ENCODE measurements around the gene ADAM33.

DNA sequence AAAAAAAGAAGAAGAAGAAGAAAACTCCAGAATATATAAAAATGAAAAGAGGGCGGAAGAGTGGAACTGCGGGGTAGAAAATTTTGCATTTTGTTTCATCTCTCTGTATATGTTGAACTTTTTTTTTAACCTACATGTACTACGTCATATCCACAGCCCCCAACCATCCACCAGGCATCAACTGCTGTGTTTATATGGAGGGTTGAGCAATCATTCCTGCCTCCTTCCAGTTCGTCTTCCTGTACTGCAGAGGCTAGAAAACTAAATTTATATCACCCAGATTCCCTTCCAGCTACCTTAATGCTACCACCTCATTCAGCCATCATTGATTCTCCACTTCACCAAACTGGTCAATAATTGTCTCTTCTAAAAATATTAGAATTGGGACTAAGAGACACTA lies 40.1 kb upstream of the ADAM33 start:
- TF ChIP-seq, protein P1, sequence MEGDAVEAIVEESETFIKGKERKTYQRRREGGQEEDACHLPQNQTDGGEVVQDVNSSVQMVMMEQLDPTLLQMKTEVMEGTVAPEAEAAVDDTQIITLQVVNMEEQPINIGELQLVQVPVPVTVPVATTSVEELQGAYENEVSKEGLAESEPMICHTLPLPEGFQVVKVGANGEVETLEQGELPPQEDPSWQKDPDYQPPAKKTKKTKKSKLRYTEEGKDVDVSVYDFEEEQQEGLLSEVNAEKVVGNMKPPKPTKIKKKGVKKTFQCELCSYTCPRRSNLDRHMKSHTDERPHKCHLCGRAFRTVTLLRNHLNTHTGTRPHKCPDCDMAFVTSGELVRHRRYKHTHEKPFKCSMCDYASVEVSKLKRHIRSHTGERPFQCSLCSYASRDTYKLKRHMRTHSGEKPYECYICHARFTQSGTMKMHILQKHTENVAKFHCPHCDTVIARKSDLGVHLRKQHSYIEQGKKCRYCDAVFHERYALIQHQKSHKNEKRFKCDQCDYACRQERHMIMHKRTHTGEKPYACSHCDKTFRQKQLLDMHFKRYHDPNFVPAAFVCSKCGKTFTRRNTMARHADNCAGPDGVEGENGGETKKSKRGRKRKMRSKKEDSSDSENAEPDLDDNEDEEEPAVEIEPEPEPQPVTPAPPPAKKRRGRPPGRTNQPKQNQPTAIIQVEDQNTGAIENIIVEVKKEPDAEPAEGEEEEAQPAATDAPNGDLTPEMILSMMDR (conservative IDR thresholded peaks at IDR 0.05; ENCODE audit: low read depth in 2 of 2) = no peak
- TF ChIP-seq EZH2phosphoT487 (IDR thresholded peaks at IDR 0.05; ENCODE audit: unreplicated experiment) = no peak
- TF ChIP-seq POLR2AphosphoS5 (IDR thresholded peaks at IDR 0.05; ENCODE audit: low read depth) = no peak
- TF ChIP-seq, protein P2, sequence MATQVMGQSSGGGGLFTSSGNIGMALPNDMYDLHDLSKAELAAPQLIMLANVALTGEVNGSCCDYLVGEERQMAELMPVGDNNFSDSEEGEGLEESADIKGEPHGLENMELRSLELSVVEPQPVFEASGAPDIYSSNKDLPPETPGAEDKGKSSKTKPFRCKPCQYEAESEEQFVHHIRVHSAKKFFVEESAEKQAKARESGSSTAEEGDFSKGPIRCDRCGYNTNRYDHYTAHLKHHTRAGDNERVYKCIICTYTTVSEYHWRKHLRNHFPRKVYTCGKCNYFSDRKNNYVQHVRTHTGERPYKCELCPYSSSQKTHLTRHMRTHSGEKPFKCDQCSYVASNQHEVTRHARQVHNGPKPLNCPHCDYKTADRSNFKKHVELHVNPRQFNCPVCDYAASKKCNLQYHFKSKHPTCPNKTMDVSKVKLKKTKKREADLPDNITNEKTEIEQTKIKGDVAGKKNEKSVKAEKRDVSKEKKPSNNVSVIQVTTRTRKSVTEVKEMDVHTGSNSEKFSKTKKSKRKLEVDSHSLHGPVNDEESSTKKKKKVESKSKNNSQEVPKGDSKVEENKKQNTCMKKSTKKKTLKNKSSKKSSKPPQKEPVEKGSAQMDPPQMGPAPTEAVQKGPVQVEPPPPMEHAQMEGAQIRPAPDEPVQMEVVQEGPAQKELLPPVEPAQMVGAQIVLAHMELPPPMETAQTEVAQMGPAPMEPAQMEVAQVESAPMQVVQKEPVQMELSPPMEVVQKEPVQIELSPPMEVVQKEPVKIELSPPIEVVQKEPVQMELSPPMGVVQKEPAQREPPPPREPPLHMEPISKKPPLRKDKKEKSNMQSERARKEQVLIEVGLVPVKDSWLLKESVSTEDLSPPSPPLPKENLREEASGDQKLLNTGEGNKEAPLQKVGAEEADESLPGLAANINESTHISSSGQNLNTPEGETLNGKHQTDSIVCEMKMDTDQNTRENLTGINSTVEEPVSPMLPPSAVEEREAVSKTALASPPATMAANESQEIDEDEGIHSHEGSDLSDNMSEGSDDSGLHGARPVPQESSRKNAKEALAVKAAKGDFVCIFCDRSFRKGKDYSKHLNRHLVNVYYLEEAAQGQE (IDR thresholded peaks at IDR 0.05; ENCODE audit: unreplicated experiment) = no peak
- no peak for TF ChIP-seq EZH2 (IDR thresholded peaks at IDR 0.05; ENCODE audit: low read depth, unreplicated experiment)
- TF ChIP-seq, protein P3, sequence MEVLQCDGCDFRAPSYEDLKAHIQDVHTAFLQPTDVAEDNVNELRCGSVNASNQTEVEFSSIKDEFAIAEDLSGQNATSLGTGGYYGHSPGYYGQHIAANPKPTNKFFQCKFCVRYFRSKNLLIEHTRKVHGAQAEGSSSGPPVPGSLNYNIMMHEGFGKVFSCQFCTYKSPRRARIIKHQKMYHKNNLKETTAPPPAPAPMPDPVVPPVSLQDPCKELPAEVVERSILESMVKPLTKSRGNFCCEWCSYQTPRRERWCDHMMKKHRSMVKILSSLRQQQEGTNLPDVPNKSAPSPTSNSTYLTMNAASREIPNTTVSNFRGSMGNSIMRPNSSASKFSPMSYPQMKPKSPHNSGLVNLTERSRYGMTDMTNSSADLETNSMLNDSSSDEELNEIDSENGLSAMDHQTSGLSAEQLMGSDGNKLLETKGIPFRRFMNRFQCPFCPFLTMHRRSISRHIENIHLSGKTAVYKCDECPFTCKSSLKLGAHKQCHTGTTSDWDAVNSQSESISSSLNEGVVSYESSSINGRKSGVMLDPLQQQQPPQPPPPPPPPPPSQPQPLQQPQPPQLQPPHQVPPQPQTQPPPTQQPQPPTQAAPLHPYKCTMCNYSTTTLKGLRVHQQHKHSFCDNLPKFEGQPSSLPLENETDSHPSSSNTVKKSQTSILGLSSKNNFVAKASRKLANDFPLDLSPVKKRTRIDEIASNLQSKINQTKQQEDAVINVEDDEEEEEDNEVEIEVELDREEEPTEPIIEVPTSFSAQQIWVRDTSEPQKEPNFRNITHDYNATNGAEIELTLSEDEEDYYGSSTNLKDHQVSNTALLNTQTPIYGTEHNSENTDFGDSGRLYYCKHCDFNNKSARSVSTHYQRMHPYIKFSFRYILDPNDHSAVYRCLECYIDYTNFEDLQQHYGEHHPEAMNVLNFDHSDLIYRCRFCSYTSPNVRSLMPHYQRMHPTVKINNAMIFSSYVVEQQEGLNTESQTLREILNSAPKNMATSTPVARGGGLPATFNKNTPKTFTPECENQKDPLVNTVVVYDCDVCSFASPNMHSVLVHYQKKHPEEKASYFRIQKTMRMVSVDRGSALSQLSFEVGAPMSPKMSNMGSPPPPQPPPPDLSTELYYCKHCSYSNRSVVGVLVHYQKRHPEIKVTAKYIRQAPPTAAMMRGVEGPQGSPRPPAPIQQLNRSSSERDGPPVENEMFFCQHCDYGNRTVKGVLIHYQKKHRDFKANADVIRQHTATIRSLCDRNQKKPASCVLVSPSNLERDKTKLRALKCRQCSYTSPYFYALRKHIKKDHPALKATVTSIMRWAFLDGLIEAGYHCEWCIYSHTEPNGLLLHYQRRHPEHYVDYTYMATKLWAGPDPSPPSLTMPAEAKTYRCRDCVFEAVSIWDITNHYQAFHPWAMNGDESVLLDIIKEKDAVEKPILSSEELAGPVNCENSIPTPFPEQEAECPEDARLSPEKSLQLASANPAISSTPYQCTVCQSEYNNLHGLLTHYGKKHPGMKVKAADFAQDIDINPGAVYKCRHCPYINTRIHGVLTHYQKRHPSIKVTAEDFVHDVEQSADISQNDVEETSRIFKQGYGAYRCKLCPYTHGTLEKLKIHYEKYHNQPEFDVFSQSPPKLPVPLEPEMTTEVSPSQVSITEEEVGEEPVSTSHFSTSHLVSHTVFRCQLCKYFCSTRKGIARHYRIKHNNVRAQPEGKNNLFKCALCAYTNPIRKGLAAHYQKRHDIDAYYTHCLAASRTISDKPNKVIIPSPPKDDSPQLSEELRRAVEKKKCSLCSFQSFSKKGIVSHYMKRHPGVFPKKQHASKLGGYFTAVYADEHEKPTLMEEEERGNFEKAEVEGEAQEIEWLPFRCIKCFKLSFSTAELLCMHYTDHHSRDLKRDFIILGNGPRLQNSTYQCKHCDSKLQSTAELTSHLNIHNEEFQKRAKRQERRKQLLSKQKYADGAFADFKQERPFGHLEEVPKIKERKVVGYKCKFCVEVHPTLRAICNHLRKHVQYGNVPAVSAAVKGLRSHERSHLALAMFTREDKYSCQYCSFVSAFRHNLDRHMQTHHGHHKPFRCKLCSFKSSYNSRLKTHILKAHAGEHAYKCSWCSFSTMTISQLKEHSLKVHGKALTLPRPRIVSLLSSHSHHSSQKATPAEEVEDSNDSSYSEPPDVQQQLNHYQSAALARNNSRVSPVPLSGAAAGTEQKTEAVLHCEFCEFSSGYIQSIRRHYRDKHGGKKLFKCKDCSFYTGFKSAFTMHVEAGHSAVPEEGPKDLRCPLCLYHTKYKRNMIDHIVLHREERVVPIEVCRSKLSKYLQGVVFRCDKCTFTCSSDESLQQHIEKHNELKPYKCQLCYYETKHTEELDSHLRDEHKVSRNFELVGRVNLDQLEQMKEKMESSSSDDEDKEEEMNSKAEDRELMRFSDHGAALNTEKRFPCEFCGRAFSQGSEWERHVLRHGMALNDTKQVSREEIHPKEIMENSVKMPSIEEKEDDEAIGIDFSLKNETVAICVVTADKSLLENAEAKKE (CRISPR knock-in tag; IDR thresholded peaks at IDR 0.05) = no peak
- TF ChIP-seq CREB1 (CRISPR knock-in tag; IDR thresholded peaks at IDR 0.05; ENCODE audit: low read depth) = no peak
- TF ChIP-seq JUNB (IDR thresholded peaks at IDR 0.05; ENCODE audit: unreplicated experiment) = no peak
- no peak for TF ChIP-seq ZNF331 (CRISPR knock-in tag; IDR thresholded peaks at IDR 0.05; ENCODE audit: low read depth)
- TF ChIP-seq ZNF114 (CRISPR knock-in tag; IDR thresholded peaks at IDR 0.05) = no peak
